GM21717 (cell line): Measurements from ENCODE around the gene CTNNBL1.

Experiments used
- ATAC-seq: cut with Tn5 transposase; IDR thresholded peaks from one replicate; pipeline ENCODE4 v1.9.1; 2021; ENCODE audit warnings: mild to moderate bottlenecking, moderate library complexity; ENCODE audit not compliant: unreplicated experiment

CTNNBL1 gene

GRCh38 chr20:37808233-37809070 lies 114.6 kb downstream of the CTNNBL1 start:
- no peak for ATAC-seq

DNA sequence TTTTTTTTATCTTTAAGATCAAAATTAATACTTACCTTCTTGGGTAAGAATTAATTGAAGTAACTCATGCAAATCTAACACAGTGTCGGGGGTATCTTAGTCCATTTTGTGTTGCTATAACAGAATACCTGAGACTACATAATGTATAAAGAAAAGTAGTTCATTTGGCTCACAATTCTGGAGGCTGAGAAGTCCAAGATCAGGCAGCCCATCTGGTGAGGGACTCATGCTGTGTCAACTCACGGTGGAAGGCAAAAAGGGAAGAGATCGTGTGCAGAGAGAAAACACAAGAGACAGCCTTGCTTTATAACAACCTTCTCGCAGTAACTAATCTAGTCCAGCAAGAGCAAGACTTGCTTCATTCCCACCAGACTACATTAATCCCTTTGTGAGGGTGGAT lies 116.2 kb downstream of the CTNNBL1 start:
- ATAC-seq = no peak

GRCh38 chr20:37816003-37816402 lies 122.2 kb downstream of the CTNNBL1 start:
- no peak for ATAC-seq

DNA sequence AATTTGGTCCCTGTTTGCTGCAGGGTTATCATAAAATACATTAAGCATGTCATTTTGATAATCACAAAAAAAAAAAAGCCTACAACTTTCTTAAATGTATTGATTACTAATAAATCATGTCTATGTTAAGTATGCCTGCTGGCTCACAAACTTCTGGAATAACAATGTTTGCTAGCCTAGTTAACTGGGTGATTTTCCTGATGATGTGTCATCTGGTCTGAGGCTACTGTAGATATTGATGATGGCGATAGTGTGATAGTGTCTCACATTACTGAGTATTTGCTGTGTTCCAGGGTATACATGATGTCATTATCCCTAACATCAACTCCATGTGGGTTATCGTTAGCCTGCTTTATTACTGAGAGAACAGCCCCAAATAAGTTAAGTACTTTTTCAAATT lies 122.9 kb downstream of the CTNNBL1 start:
- no peak for ATAC-seq

- ATAC-seq = no peak
Measured at GRCh38 chr20:37821696-37822095, 127.9 kb downstream of the CTNNBL1 start.

GRCh38 chr20:37822141-37822601 lies 128.3 kb downstream of the CTNNBL1 start:
- no peak for ATAC-seq

DNA sequence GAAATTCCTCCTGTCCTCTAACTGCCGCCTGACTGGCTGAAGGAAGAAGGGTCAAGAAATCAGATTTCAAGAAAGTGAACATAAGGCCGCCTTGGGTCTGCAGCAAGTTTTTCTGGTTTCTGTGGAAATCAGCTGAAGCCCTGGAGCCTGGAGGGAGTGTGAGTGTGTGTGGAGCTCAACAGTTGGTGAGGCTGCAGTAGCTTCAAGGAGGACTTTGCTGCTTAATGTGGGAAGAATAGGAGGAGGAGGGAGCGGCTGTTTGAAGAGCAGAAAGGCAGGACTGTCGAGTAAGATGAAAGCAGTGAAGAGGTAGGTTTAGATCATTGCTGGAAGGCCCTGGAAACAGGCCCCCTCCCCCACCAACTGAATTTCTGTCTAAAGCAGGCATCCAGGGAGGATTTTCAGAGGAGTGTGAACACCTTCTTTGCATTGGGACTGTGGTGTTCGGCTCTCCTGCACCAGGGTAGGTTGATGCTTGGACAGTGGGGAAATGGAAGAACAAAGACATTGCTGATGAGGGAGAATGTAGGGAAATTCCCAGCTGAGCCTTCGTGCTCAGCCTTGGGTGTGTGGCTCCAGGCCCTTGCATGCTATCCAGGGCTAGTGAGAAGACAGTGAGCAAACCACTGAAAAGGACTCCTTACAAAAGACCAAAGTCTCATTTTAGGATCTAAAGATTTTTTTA lies 129.6 kb downstream of the CTNNBL1 start:
- no peak for ATAC-seq

DNA sequence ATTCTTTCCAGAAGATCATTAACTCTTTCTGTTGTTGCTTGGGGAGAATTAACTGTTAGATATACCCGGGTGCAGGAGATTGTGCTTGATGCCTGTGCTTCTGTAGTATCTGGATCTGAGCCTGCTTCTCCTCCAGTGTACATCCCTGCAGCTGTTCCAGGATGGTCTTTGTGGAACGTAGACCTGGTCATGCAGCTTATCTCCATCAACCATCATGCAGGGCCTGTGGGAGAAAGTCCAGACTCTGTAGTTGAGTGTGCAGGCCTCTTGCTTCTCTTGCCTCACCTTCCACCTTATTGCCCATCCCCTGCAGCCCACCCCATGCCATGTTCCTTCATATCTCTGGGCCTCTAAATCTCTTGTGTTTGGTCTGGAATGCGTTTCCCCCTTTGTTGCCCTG lies 133.8 kb downstream of the CTNNBL1 start:
- no peak for ATAC-seq

DNA sequence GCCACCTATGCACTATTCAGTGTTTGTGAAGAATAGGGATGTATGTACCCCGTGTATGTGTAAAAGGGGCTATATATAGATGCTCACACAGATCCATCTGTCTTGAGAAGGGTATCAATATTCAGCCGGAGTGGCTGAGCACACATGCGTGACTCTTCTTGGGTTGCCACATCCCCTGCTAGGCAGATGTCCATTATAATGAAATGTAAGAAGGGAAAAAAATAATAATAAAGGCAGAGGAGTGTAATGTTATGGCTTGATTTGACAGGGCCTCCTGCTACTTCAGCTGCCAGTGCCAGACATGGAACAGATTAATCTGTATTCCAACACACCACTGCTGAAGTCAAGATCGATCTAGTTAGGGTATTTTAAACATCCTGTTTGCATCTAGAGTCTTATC lies 134.9 kb downstream of the CTNNBL1 start:
- ATAC-seq = no peak

- ATAC-seq = no peak
Measured at GRCh38 chr20:37829128-37829527, 135.3 kb downstream of the CTNNBL1 start.

DNA sequence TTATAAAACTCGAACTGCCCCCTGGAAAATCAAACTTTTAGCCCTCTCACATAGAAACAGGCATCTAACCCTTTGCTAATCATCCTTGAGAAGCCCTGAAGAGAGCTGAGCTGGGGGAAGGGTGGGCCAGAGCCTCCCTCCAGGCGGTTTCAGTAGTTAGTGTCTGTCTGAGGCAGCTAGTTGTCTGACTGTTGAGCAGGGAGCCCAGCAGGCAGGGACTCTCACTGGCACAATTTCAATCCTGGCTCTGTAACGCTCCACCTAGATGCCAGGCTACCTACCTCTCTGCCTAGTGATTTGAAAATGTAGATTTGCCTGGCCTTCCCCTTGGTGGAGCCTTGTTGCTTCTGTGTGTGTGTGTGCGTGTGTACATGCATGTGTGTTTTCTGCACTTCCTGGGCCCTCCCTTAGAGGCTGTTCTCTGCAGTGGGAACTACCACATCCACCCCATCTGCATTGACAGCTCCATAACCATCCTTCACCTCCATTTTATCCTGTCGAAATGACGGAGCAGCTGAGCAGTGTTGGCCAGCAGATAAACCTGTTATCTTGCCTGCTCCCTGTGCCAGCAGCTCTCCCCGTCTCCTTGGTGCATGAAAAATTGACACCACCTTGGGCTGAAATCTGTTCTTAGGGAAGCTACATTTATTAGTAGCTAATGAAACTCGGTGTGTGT lies 139.5 kb downstream of the CTNNBL1 start:
- ATAC-seq = no peak

GRCh38 chr20:37836926-37837325 lies 143.1 kb downstream of the CTNNBL1 start:
- no peak for ATAC-seq

GRCh38 chr20:37837924-37838323 lies 144.1 kb downstream of the CTNNBL1 start:
- no peak for ATAC-seq

GRCh38 chr20:37838769-37839431 lies 145.1 kb downstream of the CTNNBL1 start:
- no peak for ATAC-seq

DNA sequence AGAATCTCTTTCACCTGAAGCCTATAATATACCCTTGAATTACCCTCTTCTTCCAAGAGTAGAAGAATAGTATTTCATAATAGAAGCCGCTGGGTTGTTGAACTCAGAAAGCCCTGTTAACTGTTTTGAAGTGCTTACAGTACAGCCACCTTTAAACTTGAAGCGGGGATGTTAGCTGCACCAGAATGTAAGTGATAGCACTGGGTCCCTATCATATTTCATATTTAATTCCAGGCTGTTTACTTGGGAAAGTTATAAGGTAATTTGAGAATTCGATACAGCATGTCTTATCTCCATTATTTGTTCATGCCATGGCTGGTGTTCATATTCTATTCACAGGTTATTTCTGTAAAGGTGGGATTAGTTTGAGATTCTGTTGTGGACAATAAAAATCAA lies 145.6 kb downstream of the CTNNBL1 start:
- ATAC-seq = no peak

GRCh38 chr20:37839955-37840354 lies 146.1 kb downstream of the CTNNBL1 start:
- no peak for ATAC-seq

DNA sequence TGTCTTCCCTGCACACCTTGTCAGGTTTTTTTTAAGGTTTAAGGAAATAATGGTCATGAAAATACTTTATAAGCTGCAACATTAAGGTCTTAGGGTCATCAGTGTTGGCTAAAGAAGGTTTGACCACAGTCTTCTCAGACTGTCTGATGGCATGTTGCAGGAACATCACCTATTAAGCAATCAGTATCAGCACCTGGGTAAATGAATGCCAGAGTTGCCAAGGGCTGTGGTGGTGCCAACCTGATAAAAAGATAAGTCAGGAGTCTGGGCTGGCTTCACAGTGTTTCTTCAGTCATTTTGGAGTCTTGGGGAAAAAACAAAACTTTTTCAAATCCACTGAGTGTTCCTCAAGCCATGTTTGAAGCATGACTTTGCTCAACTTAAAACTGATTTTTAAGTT lies 147.6 kb downstream of the CTNNBL1 start:
- ATAC-seq = no peak

- no peak for ATAC-seq
Measured at GRCh38 chr20:37841971-37842370, 148.1 kb downstream of the CTNNBL1 start.

DNA sequence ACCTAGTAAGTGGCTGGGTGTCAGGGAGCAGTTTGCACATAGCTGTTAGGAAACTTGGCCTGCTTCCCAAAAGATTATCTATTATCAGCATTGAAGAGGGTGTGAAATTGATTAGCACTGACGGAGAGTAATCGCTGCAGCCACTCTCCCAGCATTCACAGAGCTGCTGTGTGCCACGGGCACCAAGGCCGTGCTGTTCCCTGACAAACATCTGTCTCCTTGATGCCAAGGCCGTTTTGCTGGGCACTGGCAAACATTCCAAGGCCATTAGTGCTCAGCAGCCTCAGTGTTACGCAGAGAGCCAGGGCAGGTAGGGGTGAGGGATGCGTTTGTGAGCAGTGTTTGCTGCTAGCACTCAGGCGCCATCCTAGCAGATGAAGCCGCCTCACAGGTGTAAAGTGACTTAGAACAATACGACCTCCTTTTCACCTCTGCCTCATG lies 151.4 kb downstream of the CTNNBL1 start:
- no peak for ATAC-seq

DNA sequence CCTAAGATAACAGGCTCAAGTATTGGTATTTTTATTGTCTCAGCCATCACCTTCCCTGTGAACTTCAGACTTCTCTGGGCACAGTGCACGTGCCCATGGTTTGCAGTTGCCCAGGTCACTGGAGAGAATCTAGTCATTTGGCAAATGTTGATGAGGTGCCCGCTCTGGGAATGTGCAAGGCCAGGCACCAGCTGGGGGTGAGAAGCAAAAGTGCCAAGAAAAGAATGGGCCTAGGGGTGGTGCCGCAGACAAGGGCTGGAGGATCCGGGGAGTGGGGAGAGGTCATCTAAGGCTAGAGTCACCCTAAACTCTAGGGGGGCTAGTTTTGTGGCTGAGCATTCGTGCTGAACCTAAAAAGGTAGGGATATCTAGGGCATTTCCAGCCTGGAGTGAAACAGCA lies 152.0 kb downstream of the CTNNBL1 start:
- no peak for ATAC-seq

- ATAC-seq = no peak
Measured at GRCh38 chr20:37846573-37846972, 152.7 kb downstream of the CTNNBL1 start.
